GM19043 (cell line): Measurements from ENCODE around the gene PLCB2.

Source experiments
- ATAC-seq: cut with Tn5 transposase; IDR thresholded peaks from one replicate; pipeline ENCODE4 v1.9.1; 2021; ENCODE audit warnings: low read depth; ENCODE audit not compliant: unreplicated experiment

PLCB2 gene

DNA sequence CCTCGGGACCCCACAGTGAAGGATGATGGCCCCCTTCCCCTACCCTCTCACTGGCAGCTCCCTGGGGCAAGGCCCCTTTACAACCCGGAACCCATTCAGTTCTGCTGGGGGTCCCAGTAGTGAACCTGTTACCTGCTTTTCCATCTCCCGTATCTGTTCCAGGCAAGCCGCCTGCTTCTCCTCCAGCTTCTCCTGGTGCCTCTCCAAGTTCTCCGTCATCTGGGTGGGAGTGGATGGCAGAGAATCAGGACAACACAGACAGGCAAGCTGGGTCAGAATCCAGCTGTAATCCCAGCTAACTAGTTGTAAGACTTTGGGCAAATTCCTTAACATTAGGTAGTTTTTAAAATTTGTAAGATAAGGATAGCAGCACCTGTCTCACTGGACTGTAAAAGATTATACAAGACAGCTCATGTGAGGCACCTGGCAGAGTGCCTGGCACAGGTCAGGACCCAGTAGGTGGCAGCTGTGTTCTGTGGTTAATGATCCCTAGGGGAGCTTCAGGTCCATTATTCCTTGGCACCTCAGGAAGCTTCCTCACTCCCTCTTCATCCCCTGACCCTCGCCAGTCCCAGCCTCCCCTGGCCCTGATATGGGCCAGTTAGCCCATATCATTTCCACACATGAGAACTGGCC is 18.5 kb downstream of the PLCB2 start:
- ATAC-seq: no peak

- ATAC-seq: no peak
Measured at GRCh38 chr15:40287968-40288367, 19.8 kb downstream of the PLCB2 start.

GRCh38 chr15:40287505-40287904 is 20.2 kb downstream of the PLCB2 start:
- no peak for ATAC-seq

- no peak for ATAC-seq
Measured at GRCh38 chr15:40286794-40287193, 20.9 kb downstream of the PLCB2 start.

- no peak for ATAC-seq
Measured at GRCh38 chr15:40286061-40286532, 21.6 kb downstream of the PLCB2 start.

GRCh38 chr15:40285554-40286011 is 22.2 kb downstream of the PLCB2 start:
- no peak for ATAC-seq

DNA sequence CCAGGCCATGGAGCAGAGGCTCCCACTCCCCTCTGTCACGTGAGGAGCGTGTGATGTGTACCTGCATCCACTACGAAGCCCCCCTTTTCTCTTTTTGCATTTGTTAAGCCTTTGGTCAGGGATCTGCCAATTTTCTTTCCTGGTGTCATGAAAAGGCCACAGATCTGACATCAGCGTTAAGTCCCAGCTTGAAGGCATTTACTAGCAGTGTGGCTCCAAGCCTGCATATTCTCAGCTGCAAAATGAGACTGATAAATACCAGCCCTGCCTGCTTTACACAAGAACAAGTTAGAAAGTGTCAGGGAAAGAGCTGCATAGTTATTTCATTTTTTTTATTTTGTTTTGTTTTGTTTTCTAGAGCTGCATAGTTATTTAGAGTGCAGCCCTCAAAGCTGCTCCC is 22.6 kb downstream of the PLCB2 start:
- ATAC-seq: no peak

DNA sequence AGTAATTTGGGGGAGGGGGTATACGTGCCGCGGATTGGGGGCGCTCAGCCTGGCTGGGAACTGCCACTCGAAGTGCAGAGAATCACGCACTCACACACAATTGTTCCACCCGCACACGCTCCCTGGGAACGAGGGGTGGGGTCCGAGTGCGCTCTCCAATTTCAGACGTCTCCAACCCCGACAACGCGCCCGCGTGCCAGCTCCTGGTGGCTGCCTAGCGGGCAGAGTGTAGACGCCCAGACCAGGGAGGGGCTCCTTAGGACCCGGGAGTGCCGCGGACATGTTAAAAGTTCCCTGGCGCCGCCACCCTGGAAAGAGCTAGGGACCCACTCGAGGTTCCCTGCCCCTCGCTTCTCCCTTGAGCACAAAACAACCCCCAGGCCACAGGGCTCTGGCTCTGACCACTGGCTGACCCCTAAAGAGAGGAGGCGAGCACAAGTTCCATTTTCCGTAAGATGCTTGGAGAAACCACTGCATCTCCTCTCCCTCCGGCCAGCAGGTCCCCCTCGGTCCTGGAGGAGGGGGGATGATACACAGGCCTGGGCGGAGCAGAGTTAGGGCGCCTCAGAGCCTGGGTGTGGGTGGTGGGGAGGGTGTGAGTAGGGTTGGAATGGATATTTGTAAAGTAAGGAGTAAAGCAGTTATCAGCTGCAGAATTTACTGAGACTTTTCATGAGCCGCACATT is 24.0 kb downstream of the PLCB2 start:
- no peak for ATAC-seq

DNA sequence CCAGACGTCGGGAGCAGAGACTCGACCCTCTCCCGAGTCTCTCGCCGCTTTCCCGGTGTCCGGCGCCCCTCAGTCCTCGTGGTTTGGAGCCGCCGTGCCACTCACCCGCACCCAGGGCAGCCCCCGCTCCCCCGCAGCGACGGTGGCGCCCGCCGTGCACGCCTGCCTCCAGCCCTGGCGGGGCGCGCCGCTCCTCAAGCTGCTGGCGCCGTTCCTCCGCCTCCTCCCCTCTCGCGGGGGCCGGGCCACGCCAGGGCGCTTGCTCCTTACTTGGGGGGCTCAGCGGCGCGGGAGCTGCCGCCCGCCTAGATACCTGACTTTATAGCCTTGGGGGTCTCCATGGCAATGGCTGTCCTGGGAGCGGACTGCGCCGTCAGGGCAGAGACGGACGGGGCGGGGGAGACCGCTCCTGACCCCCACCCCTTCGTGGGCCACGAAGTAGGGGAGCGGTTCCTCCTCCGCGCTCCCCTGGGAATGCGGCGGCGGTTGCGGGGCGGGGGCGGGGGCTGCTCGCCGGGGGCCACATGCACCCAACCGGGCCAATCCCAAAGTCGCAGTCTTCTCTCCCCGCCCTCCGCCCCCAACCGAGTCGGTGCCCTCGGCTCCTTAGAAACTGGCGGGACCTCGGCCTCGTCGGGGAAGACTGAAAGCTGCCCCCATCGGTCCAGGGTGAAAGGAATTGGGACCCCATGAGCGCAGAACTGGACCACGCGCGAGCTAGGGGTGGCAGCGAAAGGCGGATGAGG is 24.7 kb downstream of the PLCB2 start, which contains the start of gene ANKRD63:
Gene ANKRD63 (minus strand): TSS at position 196 of the 746 bp plus-strand sequence. CDS start 478 bp downstream, outside the sequence.
- ATAC-seq: no peak

DNA sequence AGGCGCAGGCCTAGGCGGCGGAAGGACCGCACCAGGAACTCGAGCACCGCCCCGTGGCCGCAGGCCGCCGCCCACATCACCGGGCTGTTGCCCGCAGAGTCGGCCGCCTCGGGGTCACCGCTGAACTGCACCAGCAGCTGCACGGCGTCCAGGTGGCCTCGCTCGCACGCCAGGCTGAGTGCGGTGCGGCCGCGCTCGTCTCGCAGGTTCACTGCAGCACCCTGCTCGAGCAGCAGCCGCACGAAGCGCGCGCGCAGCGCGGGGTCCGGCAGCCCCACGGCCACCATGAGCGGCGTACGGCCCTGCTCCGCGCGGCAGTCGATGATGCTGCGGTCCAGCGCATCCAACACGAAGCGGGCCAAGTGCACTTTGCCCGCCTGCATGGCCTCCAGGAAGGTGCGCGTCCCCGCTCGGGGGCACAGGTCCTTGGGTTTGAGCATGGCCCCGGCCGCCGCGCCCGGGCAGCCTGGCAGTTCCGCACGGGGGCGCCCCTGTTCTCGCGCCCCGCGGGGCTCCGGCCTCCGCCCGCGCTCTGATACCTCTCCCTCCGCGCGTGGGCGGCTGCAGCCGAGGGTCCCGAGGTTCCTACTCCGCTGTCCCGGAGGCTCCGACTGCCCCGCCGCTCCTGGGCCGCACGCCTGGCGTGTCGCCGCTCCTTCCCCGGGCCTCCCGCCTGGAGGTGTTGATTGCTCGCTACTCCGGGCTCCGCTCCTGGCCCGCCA is 25.4 kb downstream of the PLCB2 start:
- ATAC-seq: no peak

GRCh38 chr15:40281801-40282146 is 26.0 kb downstream of the PLCB2 start:
- no peak for ATAC-seq

DNA sequence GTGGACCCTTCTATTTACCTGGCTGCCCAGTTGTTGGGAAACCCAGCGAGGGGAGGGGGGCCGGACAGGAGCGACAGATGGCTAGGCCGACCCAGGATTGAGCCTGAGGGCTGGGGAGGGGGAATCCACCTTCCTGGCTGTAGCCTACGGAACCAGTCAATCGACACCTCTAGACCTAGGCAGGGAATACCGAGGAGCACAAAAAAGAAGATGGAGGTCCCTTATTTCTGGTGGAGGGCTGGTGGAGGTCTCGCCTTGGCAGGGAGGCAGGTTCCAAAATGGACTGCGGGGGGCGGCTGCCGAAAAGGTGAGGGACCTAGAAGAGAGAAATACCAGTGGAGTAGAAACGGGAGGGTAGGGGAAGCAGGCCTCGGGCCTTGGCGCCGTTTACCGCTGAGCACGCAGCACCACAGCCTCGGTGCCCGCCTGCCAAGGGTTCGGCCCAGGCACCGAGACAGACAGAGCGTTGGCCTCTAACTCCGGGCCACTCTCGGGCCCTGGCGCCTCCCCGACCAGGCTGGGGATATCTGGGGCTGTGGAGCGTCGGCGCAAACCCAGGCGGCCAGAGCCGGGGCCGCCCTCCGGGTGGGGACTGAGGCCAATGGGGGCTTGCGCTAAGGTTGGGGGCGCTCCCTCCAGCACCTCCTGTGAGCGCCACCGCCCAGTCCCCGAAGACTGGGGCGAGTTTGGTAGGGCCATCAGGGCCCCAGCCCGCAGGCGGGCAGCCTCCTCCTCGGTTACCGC is 26.5 kb downstream of the PLCB2 start:
- no peak for ATAC-seq

- no peak for ATAC-seq
Measured at GRCh38 chr15:40280260-40281056, 27.3 kb downstream of the PLCB2 start.

DNA sequence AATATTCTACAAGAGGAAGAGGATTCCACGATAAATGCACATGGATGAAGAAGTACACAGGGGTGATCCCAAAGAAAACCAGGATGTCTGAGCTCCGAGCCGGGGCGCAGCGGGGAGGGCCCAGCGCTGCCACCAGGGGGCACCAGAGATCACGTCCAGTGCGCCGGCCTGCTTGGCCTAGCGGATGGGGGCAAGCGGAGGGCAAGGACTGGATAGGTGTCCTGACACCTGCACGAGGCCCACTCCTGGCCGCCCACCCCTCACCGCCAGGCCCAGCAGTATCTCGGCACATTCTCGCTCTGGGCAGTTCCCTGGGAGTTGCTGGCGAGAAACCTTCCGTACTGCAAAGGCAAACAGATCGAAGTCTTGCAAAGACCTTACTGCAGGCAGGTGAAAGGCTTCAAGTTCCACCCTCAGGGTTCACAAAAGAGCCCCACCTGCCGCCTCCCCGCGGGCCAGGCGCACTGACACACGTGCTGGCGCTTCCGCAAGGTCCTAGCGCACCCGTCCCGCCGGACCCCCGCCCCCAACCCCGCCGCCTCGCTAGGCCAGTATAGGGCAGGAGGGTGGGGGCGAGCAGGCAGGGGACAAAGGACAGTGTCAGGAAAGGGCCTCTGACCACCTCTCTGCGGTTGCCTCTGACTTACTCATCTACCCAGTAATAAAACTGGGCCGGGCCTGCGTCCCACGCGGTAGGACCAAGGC is 28.1 kb downstream of the PLCB2 start:
- no peak for ATAC-seq

GRCh38 chr15:40278026-40278425 is 29.7 kb downstream of the PLCB2 start:
- no peak for ATAC-seq

GRCh38 chr15:40277471-40277870 is 30.3 kb downstream of the PLCB2 start:
- no peak for ATAC-seq

- ATAC-seq: no peak
Measured at GRCh38 chr15:40276927-40277326, 30.8 kb downstream of the PLCB2 start.

GRCh38 chr15:40275954-40276353 is 31.8 kb downstream of the PLCB2 start:
- no peak for ATAC-seq

- ATAC-seq: no peak
Measured at GRCh38 chr15:40275523-40275922, 32.2 kb downstream of the PLCB2 start.
